IMR-90 (cell line): Measurements from ENCODE around the gene ARRDC1.

Source experiments
- BHLHE40 ChIP-seq: fragments of 150-350 bp; IDR thresholded peaks from 2 replicates; pipeline ENCODE4 v1.6.1; 2016; ENCODE audit warnings: mild to moderate bottlenecking, low read depth, low read length
- CEBPB ChIP-seq: IDR thresholded peaks from 2 replicates; pipeline ENCODE4 v1.6.1; 2012; ENCODE audit warnings: low read depth, low read length, improper control_type of control experiment
- MAZ ChIP-seq: IDR thresholded peaks from 2 replicates; pipeline ENCODE4 v1.6.1; 2012; ENCODE audit warnings: low read depth, mild to moderate bottlenecking, low read length, improper control_type of control experiment, moderate library complexity, borderline replicate concordance
- POLR2A ChIP-seq: IDR thresholded peaks from 2 replicates; pipeline ENCODE4 v1.6.1; 2012; ENCODE audit warnings: mild to moderate bottlenecking, low read depth, low read length
- TF ChIP-seq, protein P1 (sequence below): conservative IDR thresholded peaks from 2 replicates; pipeline ENCODE4 v1.5.1; 2012; ENCODE audit warnings: mild to moderate bottlenecking, low read depth, low read length, improper control_type of control experiment
- TF ChIP-seq, protein P2 (sequence below): fragments of 150-350 bp; IDR thresholded peaks from 2 replicates; pipeline ENCODE4 v1.6.1; 2017; ENCODE audit warnings: mild to moderate bottlenecking, antibody characterized with exemption, low read length, low read depth

DNA sequence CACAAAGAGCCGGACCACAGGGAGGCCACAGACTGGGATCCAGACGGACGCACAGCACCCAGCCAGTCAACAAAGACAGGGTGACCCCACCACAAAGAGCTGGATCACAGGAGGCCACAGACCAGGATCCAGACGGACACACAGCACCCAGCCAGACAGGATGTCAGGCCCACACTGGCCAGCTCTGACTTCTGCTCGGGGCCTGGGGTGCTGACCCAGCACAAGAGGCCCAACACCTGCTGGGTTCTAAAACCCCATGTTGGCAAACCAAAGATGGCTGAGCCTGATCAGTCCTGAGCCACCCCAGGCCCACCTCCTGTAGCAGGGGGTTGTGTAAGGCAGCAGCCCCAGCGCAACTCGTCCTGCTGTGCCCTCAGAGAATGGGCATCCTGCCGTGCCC, 21.5 kb upstream of the ARRDC1 start:
- TF ChIP-seq POLR2A (no peak), MAZ (no peak), BHLHE40 (no peak), CEBPB (no peak)
- TF ChIP-seq, protein P1, sequence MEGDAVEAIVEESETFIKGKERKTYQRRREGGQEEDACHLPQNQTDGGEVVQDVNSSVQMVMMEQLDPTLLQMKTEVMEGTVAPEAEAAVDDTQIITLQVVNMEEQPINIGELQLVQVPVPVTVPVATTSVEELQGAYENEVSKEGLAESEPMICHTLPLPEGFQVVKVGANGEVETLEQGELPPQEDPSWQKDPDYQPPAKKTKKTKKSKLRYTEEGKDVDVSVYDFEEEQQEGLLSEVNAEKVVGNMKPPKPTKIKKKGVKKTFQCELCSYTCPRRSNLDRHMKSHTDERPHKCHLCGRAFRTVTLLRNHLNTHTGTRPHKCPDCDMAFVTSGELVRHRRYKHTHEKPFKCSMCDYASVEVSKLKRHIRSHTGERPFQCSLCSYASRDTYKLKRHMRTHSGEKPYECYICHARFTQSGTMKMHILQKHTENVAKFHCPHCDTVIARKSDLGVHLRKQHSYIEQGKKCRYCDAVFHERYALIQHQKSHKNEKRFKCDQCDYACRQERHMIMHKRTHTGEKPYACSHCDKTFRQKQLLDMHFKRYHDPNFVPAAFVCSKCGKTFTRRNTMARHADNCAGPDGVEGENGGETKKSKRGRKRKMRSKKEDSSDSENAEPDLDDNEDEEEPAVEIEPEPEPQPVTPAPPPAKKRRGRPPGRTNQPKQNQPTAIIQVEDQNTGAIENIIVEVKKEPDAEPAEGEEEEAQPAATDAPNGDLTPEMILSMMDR = no peak
- TF ChIP-seq, protein P2, sequence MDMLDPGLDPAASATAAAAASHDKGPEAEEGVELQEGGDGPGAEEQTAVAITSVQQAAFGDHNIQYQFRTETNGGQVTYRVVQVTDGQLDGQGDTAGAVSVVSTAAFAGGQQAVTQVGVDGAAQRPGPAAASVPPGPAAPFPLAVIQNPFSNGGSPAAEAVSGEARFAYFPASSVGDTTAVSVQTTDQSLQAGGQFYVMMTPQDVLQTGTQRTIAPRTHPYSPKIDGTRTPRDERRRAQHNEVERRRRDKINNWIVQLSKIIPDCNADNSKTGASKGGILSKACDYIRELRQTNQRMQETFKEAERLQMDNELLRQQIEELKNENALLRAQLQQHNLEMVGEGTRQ = no peak
